HepG2 (cell line): ENCODE data around the gene ANKRD65. TPM values are rescaled to one million over a fixed set of nuclear protein-coding genes. Genes with fewer than 3 reads are reported as not detected.
A peak's percentile ranks its signal among the peaks of the same experiment; 100 is the strongest.

ENCODE experiments used
- ARNT2 ChIP-seq: sonication (generic); formaldehyde crosslinking; IDR thresholded peaks from 2 replicates; pipeline ENCODE4 v1.8.0; 2022; ENCODE audit warnings: mild to moderate bottlenecking, low read depth, missing genetic modification reagents, moderate library complexity
- BORCS8-MEF2B ChIP-seq: sonication (generic); formaldehyde crosslinking; IDR thresholded peaks from 2 replicates; pipeline ENCODE4 v1.8.0; 2022; ENCODE audit warnings: mild to moderate bottlenecking, missing genetic modification reagents
- FOXA3 ChIP-seq: IDR thresholded peaks from 2 replicates; pipeline ENCODE4 v1.6.1; 2016; ENCODE audit warnings: missing genetic modification reagents, missing compliant biosample characterization
- HOXA9 ChIP-seq: sonication (generic); formaldehyde crosslinking; IDR thresholded peaks from 2 replicates; pipeline ENCODE4 v1.8.1; 2022; ENCODE audit warnings: missing genetic modification reagents, mild to moderate bottlenecking, moderate library complexity, borderline replicate concordance
- NAIF1 ChIP-seq: sonication (generic); formaldehyde crosslinking; IDR thresholded peaks from 2 replicates; pipeline ENCODE4 v1.5.0; 2020; ENCODE audit warnings: mild to moderate bottlenecking, missing genetic modification reagents, borderline replicate concordance
- RXRA ChIP-seq: sonication (generic); formaldehyde crosslinking; IDR thresholded peaks from 2 replicates; pipeline ENCODE4 v1.5.1; 2020; ENCODE audit warnings: missing genetic modification reagents
- SMAD1 ChIP-seq: sonication (generic); formaldehyde crosslinking; IDR thresholded peaks from 2 replicates; pipeline ENCODE4 v1.4.0; 2020; ENCODE audit warnings: missing genetic modification reagents, low read depth, mild to moderate bottlenecking, borderline replicate concordance
- TMF1 ChIP-seq: sonication (generic); formaldehyde crosslinking; IDR thresholded peaks from 2 replicates; pipeline ENCODE4 v1.8.1; 2022; ENCODE audit warnings: low read depth, missing genetic modification reagents
- ZBTB1 ChIP-seq: sonication (generic); formaldehyde crosslinking; IDR thresholded peaks from 2 replicates; pipeline ENCODE4 v1.4.0; 2020; ENCODE audit warnings: missing genetic modification reagents, borderline replicate concordance
- ZNF468 ChIP-seq: sonication (generic); formaldehyde crosslinking; IDR thresholded peaks from 2 replicates; pipeline ENCODE4 v1.8.0; 2022; ENCODE audit warnings: mild to moderate bottlenecking, moderate library complexity, missing genetic modification reagents
- polyA plus RNA-seq, 8 experiments: library from polyadenylated mRNA; depleted of rRNA in 3 of 8; stranded (reverse) in 7 of 8; unstranded in 1 of 8; fragments of >200 nt; fragmentation: Illumina TruSeq in 4 of 8; extraction: Trizol in 4 of 8; gene quantifications; 2 replicates each; pipeline versions ENCODE4 v1.2.1 to v1.2.3, GENCODE V29; 2011 to 2016; ENCODE audit warnings: low read depth in 4 of 8, missing spikeins in 1 of 8, mixed read lengths in 1 of 8; ENCODE audit not compliant: insufficient read depth in 1 of 8
- total RNA-seq, 5 experiments: library from RNA; depleted of rRNA; stranded (reverse); fragments of >200 nt; fragmentation: Illumina TruSeq; extraction: Trizol; gene quantifications; 2 replicates each; pipeline ENCODE4 v1.2.3, GENCODE V29; 2016; ENCODE audit warnings: low read depth in 1 of 5
- TF ChIP-seq, protein P1 (sequence below): sonication (generic); formaldehyde crosslinking; IDR thresholded peaks from 2 replicates; pipeline ENCODE4 v1.5.1; 2020; ENCODE audit warnings: missing genetic modification reagents, mild to moderate bottlenecking, borderline replicate concordance
- TF ChIP-seq, protein P2 (sequence below): sonication (generic); formaldehyde crosslinking; IDR thresholded peaks from 2 replicates; pipeline ENCODE4 v1.8.0; 2022; ENCODE audit warnings: mild to moderate bottlenecking, missing genetic modification reagents; ENCODE audit not compliant: insufficient replicate concordance
- TF ChIP-seq, protein P3 (sequence below): sonication (generic); formaldehyde crosslinking; IDR thresholded peaks from 2 replicates; pipeline ENCODE4 v1.8.1; 2022; ENCODE audit warnings: low read depth, mild to moderate bottlenecking, missing genetic modification reagents
- TF ChIP-seq, protein P4 (sequence below): fragments of 450-650 bp; IDR thresholded peaks from 2 replicates; pipeline ENCODE4 v1.6.1; 2017; ENCODE audit warnings: mild to moderate bottlenecking
- TF ChIP-seq, protein P5 (sequence below): sonication (generic); formaldehyde crosslinking; IDR thresholded peaks from 2 replicates; pipeline ENCODE4 v1.4.0; 2020; ENCODE audit warnings: mild to moderate bottlenecking, missing genetic modification reagents
- TF ChIP-seq, protein P6 (sequence below): sonication (generic); formaldehyde crosslinking; IDR thresholded peaks from 2 replicates; pipeline ENCODE4 v1.8.1; 2023; ENCODE audit warnings: mild to moderate bottlenecking, missing genetic modification reagents

Gene ANKRD65
- total and polyA plus RNA-seq, 2 of the 13 experiments (the other 11 are each of a cell fraction or from before 2014, with no cell fraction given): 12.1 to 30.1 TPM

DNA sequence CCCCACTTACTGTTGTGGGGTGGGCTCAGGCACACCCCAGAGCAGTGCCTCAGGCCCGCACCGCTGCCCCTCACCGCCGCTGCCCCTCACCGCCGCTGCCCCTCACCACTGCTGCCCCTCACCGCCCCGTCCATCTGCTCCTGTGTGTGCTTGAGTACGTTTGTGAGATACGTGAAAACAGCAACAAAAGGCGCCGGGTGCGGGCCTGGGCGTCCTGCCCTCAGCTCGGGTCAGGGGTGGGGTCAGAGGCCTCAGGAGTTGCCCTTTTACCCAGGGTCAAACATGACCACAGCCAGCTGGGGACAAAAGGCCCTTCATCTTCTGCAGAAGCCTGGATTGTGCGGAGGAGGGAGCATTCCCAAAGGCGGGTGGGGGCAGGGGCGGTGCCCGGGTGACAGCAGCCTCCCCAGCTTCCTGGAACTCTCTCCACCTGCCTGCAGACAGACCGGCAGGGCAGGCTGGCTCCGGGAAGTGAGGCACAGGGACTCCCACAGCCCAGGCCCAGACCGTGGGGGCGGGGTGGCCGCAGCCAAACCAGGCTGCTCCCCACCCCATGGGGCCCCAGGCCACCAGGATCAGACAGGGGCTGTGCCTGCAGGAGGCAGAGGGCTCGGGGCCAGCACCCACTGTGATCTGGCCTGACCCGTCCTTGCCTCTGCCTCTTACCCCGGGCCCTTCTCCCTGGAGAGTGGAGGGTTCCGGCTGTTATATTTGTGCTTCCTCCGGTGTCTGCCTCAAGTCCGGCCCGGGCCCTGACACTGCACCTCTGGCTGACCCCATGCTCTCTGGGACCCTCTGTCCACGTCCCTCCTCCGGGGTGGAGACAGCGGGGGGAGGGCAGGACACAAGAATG lies 12.1 kb upstream of the ANKRD65 start (continued):
- TF ChIP-seq SMAD1 (CRISPR knock-in tag) (peak; percentile 68; the same call in 1 of the 2 replicates), HOXA9 (CRISPR knock-in tag) (no peak), TMF1 (CRISPR knock-in tag) (no peak; the same call in 1 of the 2 replicates), RXRA (CRISPR knock-in tag) (peak; percentile 99), ZNF468 (CRISPR knock-in tag) (no peak), FOXA3 (peak; percentile 74), ARNT2 (CRISPR knock-in tag) (no peak), BORCS8-MEF2B (CRISPR knock-in tag) (no peak), NAIF1 (peak; percentile 92), ZBTB1 (CRISPR knock-in tag) (no peak)
- TF ChIP-seq, protein P1, sequence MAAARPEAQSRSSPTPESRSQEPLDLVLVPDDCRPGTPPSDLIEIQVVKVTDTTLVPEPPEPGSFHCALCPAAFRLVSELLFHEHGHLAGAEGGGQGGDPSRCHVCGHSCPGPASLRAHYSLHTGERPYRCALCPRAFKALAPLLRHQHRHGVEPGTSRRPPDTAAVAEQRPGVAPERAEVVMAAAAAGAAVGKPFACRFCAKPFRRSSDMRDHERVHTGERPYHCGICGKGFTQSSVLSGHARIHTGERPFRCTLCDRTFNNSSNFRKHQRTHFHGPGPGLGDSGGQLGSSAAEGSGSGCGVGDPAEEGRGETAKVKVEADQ (CRISPR knock-in tag): 0 out of 2 replicates have a peak, but pooled peaks have one; percentile 34
- TF ChIP-seq, protein P2, sequence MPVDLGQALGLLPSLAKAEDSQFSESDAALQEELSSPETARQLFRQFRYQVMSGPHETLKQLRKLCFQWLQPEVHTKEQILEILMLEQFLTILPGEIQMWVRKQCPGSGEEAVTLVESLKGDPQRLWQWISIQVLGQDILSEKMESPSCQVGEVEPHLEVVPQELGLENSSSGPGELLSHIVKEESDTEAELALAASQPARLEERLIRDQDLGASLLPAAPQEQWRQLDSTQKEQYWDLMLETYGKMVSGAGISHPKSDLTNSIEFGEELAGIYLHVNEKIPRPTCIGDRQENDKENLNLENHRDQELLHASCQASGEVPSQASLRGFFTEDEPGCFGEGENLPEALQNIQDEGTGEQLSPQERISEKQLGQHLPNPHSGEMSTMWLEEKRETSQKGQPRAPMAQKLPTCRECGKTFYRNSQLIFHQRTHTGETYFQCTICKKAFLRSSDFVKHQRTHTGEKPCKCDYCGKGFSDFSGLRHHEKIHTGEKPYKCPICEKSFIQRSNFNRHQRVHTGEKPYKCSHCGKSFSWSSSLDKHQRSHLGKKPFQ: no peak
- TF ChIP-seq, protein P3, sequence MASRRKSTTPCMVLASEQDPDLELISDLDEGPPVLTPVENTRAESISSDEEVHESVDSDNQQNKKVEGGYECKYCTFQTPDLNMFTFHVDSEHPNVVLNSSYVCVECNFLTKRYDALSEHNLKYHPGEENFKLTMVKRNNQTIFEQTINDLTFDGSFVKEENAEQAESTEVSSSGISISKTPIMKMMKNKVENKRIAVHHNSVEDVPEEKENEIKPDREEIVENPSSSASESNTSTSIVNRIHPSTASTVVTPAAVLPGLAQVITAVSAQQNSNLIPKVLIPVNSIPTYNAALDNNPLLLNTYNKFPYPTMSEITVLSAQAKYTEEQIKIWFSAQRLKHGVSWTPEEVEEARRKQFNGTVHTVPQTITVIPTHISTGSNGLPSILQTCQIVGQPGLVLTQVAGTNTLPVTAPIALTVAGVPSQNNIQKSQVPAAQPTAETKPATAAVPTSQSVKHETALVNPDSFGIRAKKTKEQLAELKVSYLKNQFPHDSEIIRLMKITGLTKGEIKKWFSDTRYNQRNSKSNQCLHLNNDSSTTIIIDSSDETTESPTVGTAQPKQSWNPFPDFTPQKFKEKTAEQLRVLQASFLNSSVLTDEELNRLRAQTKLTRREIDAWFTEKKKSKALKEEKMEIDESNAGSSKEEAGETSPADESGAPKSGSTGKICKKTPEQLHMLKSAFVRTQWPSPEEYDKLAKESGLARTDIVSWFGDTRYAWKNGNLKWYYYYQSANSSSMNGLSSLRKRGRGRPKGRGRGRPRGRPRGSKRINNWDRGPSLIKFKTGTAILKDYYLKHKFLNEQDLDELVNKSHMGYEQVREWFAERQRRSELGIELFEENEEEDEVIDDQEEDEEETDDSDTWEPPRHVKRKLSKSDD: no peak
- TF ChIP-seq, protein P4, sequence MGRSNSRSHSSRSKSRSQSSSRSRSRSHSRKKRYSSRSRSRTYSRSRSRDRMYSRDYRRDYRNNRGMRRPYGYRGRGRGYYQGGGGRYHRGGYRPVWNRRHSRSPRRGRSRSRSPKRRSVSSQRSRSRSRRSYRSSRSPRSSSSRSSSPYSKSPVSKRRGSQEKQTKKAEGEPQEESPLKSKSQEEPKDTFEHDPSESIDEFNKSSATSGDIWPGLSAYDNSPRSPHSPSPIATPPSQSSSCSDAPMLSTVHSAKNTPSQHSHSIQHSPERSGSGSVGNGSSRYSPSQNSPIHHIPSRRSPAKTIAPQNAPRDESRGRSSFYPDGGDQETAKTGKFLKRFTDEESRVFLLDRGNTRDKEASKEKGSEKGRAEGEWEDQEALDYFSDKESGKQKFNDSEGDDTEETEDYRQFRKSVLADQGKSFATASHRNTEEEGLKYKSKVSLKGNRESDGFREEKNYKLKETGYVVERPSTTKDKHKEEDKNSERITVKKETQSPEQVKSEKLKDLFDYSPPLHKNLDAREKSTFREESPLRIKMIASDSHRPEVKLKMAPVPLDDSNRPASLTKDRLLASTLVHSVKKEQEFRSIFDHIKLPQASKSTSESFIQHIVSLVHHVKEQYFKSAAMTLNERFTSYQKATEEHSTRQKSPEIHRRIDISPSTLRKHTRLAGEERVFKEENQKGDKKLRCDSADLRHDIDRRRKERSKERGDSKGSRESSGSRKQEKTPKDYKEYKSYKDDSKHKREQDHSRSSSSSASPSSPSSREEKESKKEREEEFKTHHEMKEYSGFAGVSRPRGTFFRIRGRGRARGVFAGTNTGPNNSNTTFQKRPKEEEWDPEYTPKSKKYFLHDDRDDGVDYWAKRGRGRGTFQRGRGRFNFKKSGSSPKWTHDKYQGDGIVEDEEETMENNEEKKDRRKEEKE: no peak
- TF ChIP-seq, protein P5, sequence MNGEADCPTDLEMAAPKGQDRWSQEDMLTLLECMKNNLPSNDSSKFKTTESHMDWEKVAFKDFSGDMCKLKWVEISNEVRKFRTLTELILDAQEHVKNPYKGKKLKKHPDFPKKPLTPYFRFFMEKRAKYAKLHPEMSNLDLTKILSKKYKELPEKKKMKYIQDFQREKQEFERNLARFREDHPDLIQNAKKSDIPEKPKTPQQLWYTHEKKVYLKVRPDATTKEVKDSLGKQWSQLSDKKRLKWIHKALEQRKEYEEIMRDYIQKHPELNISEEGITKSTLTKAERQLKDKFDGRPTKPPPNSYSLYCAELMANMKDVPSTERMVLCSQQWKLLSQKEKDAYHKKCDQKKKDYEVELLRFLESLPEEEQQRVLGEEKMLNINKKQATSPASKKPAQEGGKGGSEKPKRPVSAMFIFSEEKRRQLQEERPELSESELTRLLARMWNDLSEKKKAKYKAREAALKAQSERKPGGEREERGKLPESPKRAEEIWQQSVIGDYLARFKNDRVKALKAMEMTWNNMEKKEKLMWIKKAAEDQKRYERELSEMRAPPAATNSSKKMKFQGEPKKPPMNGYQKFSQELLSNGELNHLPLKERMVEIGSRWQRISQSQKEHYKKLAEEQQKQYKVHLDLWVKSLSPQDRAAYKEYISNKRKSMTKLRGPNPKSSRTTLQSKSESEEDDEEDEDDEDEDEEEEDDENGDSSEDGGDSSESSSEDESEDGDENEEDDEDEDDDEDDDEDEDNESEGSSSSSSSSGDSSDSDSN (CRISPR knock-in tag): peak; percentile 97
- TF ChIP-seq, protein P6, sequence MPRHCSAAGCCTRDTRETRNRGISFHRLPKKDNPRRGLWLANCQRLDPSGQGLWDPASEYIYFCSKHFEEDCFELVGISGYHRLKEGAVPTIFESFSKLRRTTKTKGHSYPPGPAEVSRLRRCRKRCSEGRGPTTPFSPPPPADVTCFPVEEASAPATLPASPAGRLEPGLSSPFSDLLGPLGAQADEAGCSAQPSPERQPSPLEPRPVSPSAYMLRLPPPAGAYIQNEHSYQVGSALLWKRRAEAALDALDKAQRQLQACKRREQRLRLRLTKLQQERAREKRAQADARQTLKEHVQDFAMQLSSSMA (CRISPR knock-in tag): 0 out of 2 replicates have a peak, but pooled peaks have one; percentile 65
